GM13977 (cell line): ENCODE data around the gene ASXL1.

Source experiments
- DNase-seq: peaks from one replicate; pipeline ENCODE4 v3.0.0; 2012; ENCODE audit warnings: low spot score
- CTCF ChIP-seq: IDR thresholded peaks from 2 replicates; pipeline ENCODE4 v1.5.1; 2012; ENCODE audit warnings: mild to moderate bottlenecking, control low read depth; ENCODE audit not compliant: insufficient read depth; ENCODE audit errors: extremely low read depth, missing control alignments
- in situ Hi-C: fragments of 300-500 bp; cut with MboI; formaldehyde crosslinking; loops from one replicate; pipeline ENCODE4 v1.12.0; 2022; ENCODE audit warnings: low sequenced_read_pairs, low pct_unique_long_range_greater_than_20kb, mixed read lengths, inconsistent platforms; ENCODE audit not compliant: unreplicated experiment

Gene ASXL1

GRCh38 chr20:32455901-32456701, 98.0 kb downstream of the ASXL1 start:
- in situ Hi-C loops, result no loop called here
- DNase-seq, result no peak
- no peak for TF ChIP-seq CTCF

GRCh38 chr20:32456869-32457478, 98.8 kb downstream of the ASXL1 start:
- in situ Hi-C loops, result no loop called here
- peak; percentile 89 for DNase-seq
- peak; percentile 91 for TF ChIP-seq CTCF

- DNase-seq, result peak; percentile 69
- TF ChIP-seq CTCF, result no peak
- in situ Hi-C loops, result no loop called here
Measured at GRCh38 chr20:32457479-32457986, 99.4 kb downstream of the ASXL1 start.

GRCh38 chr20:32458061-32458836, 100.1 kb downstream of the ASXL1 start:
- DNase-seq, result no peak
- TF ChIP-seq CTCF, result no peak
- in situ Hi-C loops, result no loop called here

GRCh38 chr20:32458837-32459220, 100.7 kb downstream of the ASXL1 start:
- TF ChIP-seq CTCF, result no peak
- in situ Hi-C loops, result no loop called here
- no peak for DNase-seq

- TF ChIP-seq CTCF, result no peak
- DNase-seq, result no peak
- in situ Hi-C loops, result no loop called here
Measured at GRCh38 chr20:32460231-32460630, 102.1 kb downstream of the ASXL1 start.
